Naive thymus-derived CD4-positive, alpha-beta T cell (primary cell): ENCODE results near the gene DNER. TPM values are rescaled to one million over a fixed set of nuclear protein-coding genes. Genes with fewer than 3 reads are reported as not detected.

Experiments
- ATAC-seq: fragments of 150-1000 bp; cut with Tn5 transposase; 2 replicates; pipeline ENCODE4 v1.10.0; 2021; ENCODE audit warnings: mild to moderate bottlenecking, moderate library complexity
- CTCF ChIA-PET: fragments of 350-600 bp; sonication (Branson Sonifier 250); formaldehyde crosslinking; loops from one replicate; lab custom pipeline; 2021; ENCODE audit warnings: antibody characterized with exemption; lab: Charles Lee
- POLR2A ChIA-PET: fragments of 350-600 bp; sonication (Branson Sonifier 250); formaldehyde crosslinking; loops from one replicate; lab custom pipeline; 2021; ENCODE audit warnings: antibody characterized with exemption, inconsistent platforms; lab: Charles Lee
- DNase-seq, 9 donors: peaks; one replicate each; pipeline versions ENCODE4 v3.0.0 to v3.0.0-alpha.2; 2020 to 2022; ENCODE audit warnings: mixed read lengths in 1 of 9
- H3K27ac ChIP-seq: one replicate; pipeline ENCODE4 v1.7.0; 2013; ENCODE audit warnings: mild to moderate bottlenecking, low read depth, low read length, moderate library complexity
- H3K27me3 ChIP-seq, 2 donors: one replicate each; pipeline ENCODE4 v1.7.0; 2013; ENCODE audit warnings: low read length in 2 of 2, mild to moderate bottlenecking in 2 of 2, moderate library complexity in 2 of 2; ENCODE audit not compliant: control insufficient read depth in 2 of 2, insufficient read depth in 2 of 2
- H3K36me3 ChIP-seq, 3 experiments: 1 replicate in 2 of 3; 2 replicates in 1 of 3; pipeline ENCODE4 v1.7.0; 2013; ENCODE audit warnings: low read length in 3 of 3, mild to moderate bottlenecking in 3 of 3, moderate library complexity in 1 of 3; ENCODE audit not compliant: insufficient read depth in 3 of 3, control insufficient read depth in 2 of 3
- H3K4me1 ChIP-seq, 2 donors: one replicate each; pipeline ENCODE4 v1.7.0; 2013; ENCODE audit warnings: low read length in 2 of 2, mild to moderate bottlenecking in 2 of 2, moderate library complexity in 1 of 2; ENCODE audit not compliant: control insufficient read depth in 2 of 2, insufficient read depth in 2 of 2
- H3K4me3 ChIP-seq: 2 replicates; pipeline ENCODE4 v1.7.0; 2013; ENCODE audit warnings: mild to moderate bottlenecking, low read length
- H3K9me3 ChIP-seq, 3 experiments: 1 replicate in 2 of 3; 2 replicates in 1 of 3; pipeline ENCODE4 v1.7.0; 2013; ENCODE audit warnings: low read length in 3 of 3; ENCODE audit not compliant: control insufficient read depth in 2 of 3
- H3K27ac Mint-ChIP-seq, 9 donors: one replicate each; pipeline ENCODE4 v1.8.0; 2020 to 2022; ENCODE audit warnings: mixed read lengths in 9 of 9, mild to moderate bottlenecking in 8 of 9, moderate library complexity in 5 of 9, inconsistent platforms in 2 of 9
- H3K27me3 Mint-ChIP-seq, 5 donors: one replicate each; pipeline ENCODE4 v1.8.0; 2021 to 2022; ENCODE audit warnings: mixed read lengths in 5 of 5, mild to moderate bottlenecking in 1 of 5
- H3K36me3 Mint-ChIP-seq, 5 donors: one replicate each; pipeline ENCODE4 v1.8.0; 2020 to 2022; ENCODE audit warnings: mixed read lengths in 5 of 5, mild to moderate bottlenecking in 3 of 5, inconsistent platforms in 1 of 5
- H3K4me1 Mint-ChIP-seq, 7 donors: one replicate each; pipeline ENCODE4 v1.8.0; 2020 to 2022; ENCODE audit warnings: mixed read lengths in 7 of 7, mild to moderate bottlenecking in 3 of 7, inconsistent platforms in 1 of 7
- H3K4me3 Mint-ChIP-seq, 10 donors: one replicate each; pipeline ENCODE4 v1.8.0; 2020 to 2022; ENCODE audit warnings: mild to moderate bottlenecking in 10 of 10, mixed read lengths in 10 of 10, moderate library complexity in 6 of 10, inconsistent platforms in 2 of 10
- H3K9me3 Mint-ChIP-seq, 11 donors: one replicate each; pipeline ENCODE4 v1.8.0; 2020 to 2022; ENCODE audit warnings: mixed read lengths in 11 of 11, mild to moderate bottlenecking in 4 of 11, inconsistent platforms in 1 of 11, moderate library complexity in 1 of 11
- intact Hi-C, 2 donors: fragments of 100-400 bp; cut with micrococcal nuclease; formaldehyde crosslinking; loops; one replicate each; pipeline ENCODE4 v1.15.1; 2023
- polyA plus RNA-seq, 2 donors: library from polyadenylated mRNA; unstranded; fragments of 300-500 nt; fragmentation: Illumina TruSeq; gene quantifications; one replicate each; pipeline ENCODE4 v1.2.3, GENCODE V29; 2021
- total RNA-seq, 6 experiments: library from RNA in 5 of 6; stranded (reverse) in 5 of 6; gene quantifications; 1 replicate in 5 of 6; 2 replicates in 1 of 6; pipeline ENCODE4 v1.2.3 and lab custom pipeline; 2021 to 2026

The DNER gene
- total and polyA plus RNA-seq, 7 experiments from 2014 or later = not detected

GRCh38 chr2:229524799-229525198 is 189.6 kb downstream of the DNER start:
- Mint-ChIP-seq H3K4me1 (no peaks in the 10 kb centered on the region), H3K27ac (no peak overlapping the region), H3K36me3 (no peaks in the 10 kb centered on the region), H3K27me3 (peaks cover 0 to 15% (median 12%) of the 10 kb centered on the region in 5 donors), H3K9me3 (peaks cover 0 to 4% (median 0%) of the 10 kb centered on the region in 11 donors), H3K4me3 (no peak overlapping the region)
- Histone ChIP-seq H3K36me3 (no peaks in the 10 kb centered on the region), H3K27me3 (no peaks in the 10 kb centered on the region), H3K4me3 (no peak overlapping the region), H3K27ac (no peak overlapping the region), H3K9me3 (no peaks in the 10 kb centered on the region), H3K4me1 (no peaks in the 10 kb centered on the region)
- CTCF ChIA-PET = no interaction called here
- ATAC-seq = no peak
- intact Hi-C loops = no loop called here
- POLR2A ChIA-PET = no interaction called here
- no peak for DNase-seq

DNA sequence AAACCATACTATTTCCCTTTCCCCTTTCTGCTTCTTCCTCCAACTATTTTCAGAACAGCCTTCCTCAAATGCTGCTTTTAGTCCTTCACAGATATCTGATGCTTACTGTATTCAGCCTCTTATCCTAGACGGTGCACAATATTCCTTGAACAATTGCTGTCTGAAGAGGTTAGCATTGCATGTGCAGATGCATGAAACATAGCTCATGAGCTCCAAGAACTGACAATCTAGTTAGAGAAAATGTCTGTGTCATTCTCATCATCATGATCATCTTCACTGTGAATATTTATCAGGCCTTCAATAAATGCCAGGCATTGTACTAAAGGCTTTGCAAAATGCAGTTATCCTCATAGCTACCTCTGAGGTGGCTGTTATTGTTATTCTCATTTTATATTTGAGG is 190.7 kb downstream of the DNER start:
- H3K4me1 ChIP-seq = no peaks in the 10 kb centered on the region
- H3K27ac Mint-ChIP-seq = no peak overlapping the region
- no peaks in the 10 kb centered on the region for H3K4me1 Mint-ChIP-seq
- no peak for DNase-seq
- ChIA-PET POLR2A (no interaction called here), CTCF (no interaction called here)
- peaks cover 0 to 4% (median 0%) of the 10 kb centered on the region in 11 donors for H3K9me3 Mint-ChIP-seq
- no peaks in the 10 kb centered on the region for H3K36me3 Mint-ChIP-seq
- no peak overlapping the region for H3K27ac ChIP-seq
- intact Hi-C loops = no loop called here
- H3K4me3 Mint-ChIP-seq = no peak overlapping the region
- no peaks in the 10 kb centered on the region for H3K9me3 ChIP-seq
- no peaks in the 10 kb centered on the region for H3K36me3 ChIP-seq
- H3K27me3 Mint-ChIP-seq = peaks cover 0 to 20% (median 14%) of the 10 kb centered on the region in 5 donors
- H3K27me3 ChIP-seq = no peaks in the 10 kb centered on the region
- no peak overlapping the region for H3K4me3 ChIP-seq
- no peak for ATAC-seq

DNA sequence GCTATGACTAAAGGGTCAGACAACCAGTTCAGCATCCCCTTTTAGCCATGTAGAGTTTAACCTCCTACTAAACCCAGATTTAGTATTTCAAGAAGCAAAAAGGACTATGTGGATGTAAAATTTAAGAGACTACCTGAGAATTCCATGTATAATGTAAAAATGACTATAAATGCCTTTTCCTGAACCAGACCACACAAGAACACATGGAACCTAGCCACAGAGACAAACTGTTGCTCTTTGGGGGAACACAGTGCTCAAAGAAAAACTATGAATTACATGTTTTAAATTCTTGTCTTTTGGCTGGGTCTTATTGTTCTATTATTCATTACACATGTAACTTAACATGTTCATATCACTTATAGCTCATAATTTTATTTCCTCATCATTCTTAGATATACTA is 192.8 kb downstream of the DNER start:
- POLR2A ChIA-PET = no interaction called here
- Mint-ChIP-seq H3K27me3 (peaks cover 0 to 25% (median 18%) of the 10 kb centered on the region in 5 donors), H3K27ac (no peak overlapping the region), H3K36me3 (no peaks in the 10 kb centered on the region), H3K9me3 (peaks cover 0 to 4% (median 0%) of the 10 kb centered on the region in 11 donors), H3K4me1 (no peaks in the 10 kb centered on the region), H3K4me3 (no peak overlapping the region)
- Histone ChIP-seq H3K27me3 (no peaks in the 10 kb centered on the region), H3K4me3 (no peak overlapping the region), H3K4me1 (no peaks in the 10 kb centered on the region), H3K27ac (no peak overlapping the region), H3K9me3 (no peaks in the 10 kb centered on the region), H3K36me3 (no peaks in the 10 kb centered on the region)
- ATAC-seq = no peak
- CTCF ChIA-PET = no interaction called here
- no peak for DNase-seq
- intact Hi-C loops = no loop called here

DNA sequence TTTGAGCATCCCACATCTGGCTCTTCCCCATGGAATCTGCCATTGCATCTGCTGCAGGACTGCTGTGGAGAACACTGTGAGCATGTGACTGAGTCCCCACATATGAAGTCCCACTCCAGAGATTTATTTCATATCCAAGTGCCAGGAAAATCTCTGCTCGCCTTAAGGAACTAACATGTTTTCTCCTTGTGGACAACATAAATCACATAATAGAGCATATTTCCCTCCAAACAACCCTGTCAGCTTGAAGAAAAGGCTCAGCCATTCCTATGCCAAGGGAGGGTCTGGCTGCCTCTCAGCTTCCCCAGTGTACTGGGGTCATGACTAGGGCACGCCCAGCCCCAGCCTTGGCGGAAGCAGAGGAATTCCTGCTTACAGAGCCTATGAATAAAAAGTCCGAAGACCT is 193.7 kb downstream of the DNER start:
- peaks cover 0 to 2% (median 0%) of the 10 kb centered on the region in 11 donors for H3K9me3 Mint-ChIP-seq
- H3K36me3 ChIP-seq = no peaks in the 10 kb centered on the region
- POLR2A ChIA-PET = no interaction called here
- CTCF ChIA-PET = no interaction called here
- H3K9me3 ChIP-seq = no peaks in the 10 kb centered on the region
- H3K4me1 Mint-ChIP-seq = no peaks in the 10 kb centered on the region
- no peak overlapping the region for H3K27ac ChIP-seq
- H3K4me3 Mint-ChIP-seq = no peak overlapping the region
- no peaks in the 10 kb centered on the region for H3K36me3 Mint-ChIP-seq
- H3K4me1 ChIP-seq = no peaks in the 10 kb centered on the region
- H3K27me3 Mint-ChIP-seq = peaks cover 0 to 30% (median 19%) of the 10 kb centered on the region in 5 donors
- H3K4me3 ChIP-seq = no peak overlapping the region
- H3K27me3 ChIP-seq = no peaks in the 10 kb centered on the region
- H3K27ac Mint-ChIP-seq = no peak overlapping the region
- ATAC-seq (no peak), DNase-seq (no peak)
- intact Hi-C loops = no loop called here

- Mint-ChIP-seq H3K4me1 (no peaks in the 10 kb centered on the region), H3K4me3 (no peak overlapping the region), H3K27ac (no peak overlapping the region), H3K9me3 (peaks cover 0 to 2% (median 0%) of the 10 kb centered on the region in 11 donors), H3K27me3 (peaks cover 0 to 28% (median 22%) of the 10 kb centered on the region in 5 donors), H3K36me3 (no peaks in the 10 kb centered on the region)
- H3K36me3 ChIP-seq = no peaks in the 10 kb centered on the region
- no peak for DNase-seq
- ChIA-PET CTCF (no interaction called here), POLR2A (no interaction called here)
- H3K27me3 ChIP-seq = no peaks in the 10 kb centered on the region
- intact Hi-C loops = no loop called here
- no peaks in the 10 kb centered on the region for H3K4me1 ChIP-seq
- no peaks in the 10 kb centered on the region for H3K9me3 ChIP-seq
- H3K27ac ChIP-seq = no peak overlapping the region
- H3K4me3 ChIP-seq = no peak overlapping the region
- no peak for ATAC-seq
These were observed 194.5 kb downstream of the DNER start for GRCh38 chr2:229519655-229520430.

- Histone ChIP-seq H3K4me1 (no peaks in the 10 kb centered on the region), H3K27ac (no peak overlapping the region), H3K36me3 (no peaks in the 10 kb centered on the region), H3K27me3 (no peaks in the 10 kb centered on the region), H3K4me3 (no peak overlapping the region), H3K9me3 (no peaks in the 10 kb centered on the region)
- CTCF ChIA-PET = no interaction called here
- H3K4me3 Mint-ChIP-seq = no peak overlapping the region
- H3K27me3 Mint-ChIP-seq = peaks cover 0 to 20% (median 10%) of the 10 kb centered on the region in 5 donors
- intact Hi-C loops = no loop called here
- DNase-seq (no peak), ATAC-seq (no peak)
- H3K9me3 Mint-ChIP-seq = peaks cover 0 to 3% (median 0%) of the 10 kb centered on the region in 11 donors
- peaks cover 0 to 4% (median 0%) of the 10 kb centered on the region in 5 donors for H3K36me3 Mint-ChIP-seq
- POLR2A ChIA-PET = no interaction called here
- no peaks in the 10 kb centered on the region for H3K4me1 Mint-ChIP-seq
- H3K27ac Mint-ChIP-seq = no peak overlapping the region
These were observed 200.0 kb downstream of the DNER start for GRCh38 chr2:229514273-229514895.
